Measurements from ENCODE around the gene CRADD.

- TF ChIP-seq CTCF (IDR thresholded peaks at IDR 0.05) (no peak), EZH2 (IDR thresholded peaks at IDR 0.05; ENCODE audit: borderline replicate concordance, insufficient read depth, low read depth, low read length, poor library complexity, severe bottlenecking) (no peak)
Measured at GRCh38 chr12:93916402-93916801, 239.2 kb downstream of the CRADD start.
